ENCODE measurements around the gene CCR3.

The CCR3 gene

DNA sequence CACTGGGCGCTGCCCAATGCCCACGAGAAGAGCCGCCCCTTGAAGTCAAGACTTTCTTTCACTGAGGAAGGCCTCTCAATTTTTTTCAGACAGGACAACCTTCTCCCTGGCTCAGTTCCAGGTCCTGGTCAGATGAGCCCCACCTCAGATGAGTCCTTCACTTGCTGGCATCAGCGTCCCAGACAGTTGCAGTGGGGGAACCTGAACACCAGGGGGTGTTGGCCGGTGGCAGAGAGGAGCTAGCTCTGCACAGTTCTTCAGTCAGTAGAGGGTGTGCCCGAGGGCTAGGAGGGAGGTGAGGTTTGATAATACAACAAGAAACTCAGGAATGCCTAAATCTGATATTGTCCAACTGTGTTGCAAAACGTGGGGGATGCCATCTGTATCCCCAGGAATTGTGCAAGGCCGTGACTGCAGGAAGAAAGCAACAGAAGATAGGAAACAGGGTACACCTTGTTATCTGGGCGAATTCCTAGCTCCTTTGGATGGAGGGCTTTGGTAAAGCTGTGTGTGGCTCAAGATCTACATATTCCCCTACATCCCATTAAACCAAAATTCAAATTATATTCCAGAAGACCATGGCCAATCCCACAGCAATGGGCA, 34.3 kb downstream of the CCR3 start:
- peak; percentile 64 for TF ChIP-seq CTCF (IDR thresholded peaks at IDR 0.05; ENCODE audit: extremely low read depth, insufficient read depth, missing control alignments)
- in situ Hi-C loops (cut with MboI; ENCODE audit: low pct_unique_long_range_greater_than_20kb, low sequenced_read_pairs, unreplicated experiment): no loop called here
- peak; percentile 26 for DNase-seq (ENCODE audit: low spot score)

- TF ChIP-seq CTCF (IDR thresholded peaks at IDR 0.05; ENCODE audit: extremely low read depth, insufficient read depth, missing control alignments): no peak
- no peak for DNase-seq (ENCODE audit: low spot score)
- in situ Hi-C loops (cut with MboI; ENCODE audit: low pct_unique_long_range_greater_than_20kb, low sequenced_read_pairs, unreplicated experiment): no loop called here
These were observed 35.2 kb downstream of the CCR3 start for GRCh38 chr3:46277476-46277875.

DNA sequence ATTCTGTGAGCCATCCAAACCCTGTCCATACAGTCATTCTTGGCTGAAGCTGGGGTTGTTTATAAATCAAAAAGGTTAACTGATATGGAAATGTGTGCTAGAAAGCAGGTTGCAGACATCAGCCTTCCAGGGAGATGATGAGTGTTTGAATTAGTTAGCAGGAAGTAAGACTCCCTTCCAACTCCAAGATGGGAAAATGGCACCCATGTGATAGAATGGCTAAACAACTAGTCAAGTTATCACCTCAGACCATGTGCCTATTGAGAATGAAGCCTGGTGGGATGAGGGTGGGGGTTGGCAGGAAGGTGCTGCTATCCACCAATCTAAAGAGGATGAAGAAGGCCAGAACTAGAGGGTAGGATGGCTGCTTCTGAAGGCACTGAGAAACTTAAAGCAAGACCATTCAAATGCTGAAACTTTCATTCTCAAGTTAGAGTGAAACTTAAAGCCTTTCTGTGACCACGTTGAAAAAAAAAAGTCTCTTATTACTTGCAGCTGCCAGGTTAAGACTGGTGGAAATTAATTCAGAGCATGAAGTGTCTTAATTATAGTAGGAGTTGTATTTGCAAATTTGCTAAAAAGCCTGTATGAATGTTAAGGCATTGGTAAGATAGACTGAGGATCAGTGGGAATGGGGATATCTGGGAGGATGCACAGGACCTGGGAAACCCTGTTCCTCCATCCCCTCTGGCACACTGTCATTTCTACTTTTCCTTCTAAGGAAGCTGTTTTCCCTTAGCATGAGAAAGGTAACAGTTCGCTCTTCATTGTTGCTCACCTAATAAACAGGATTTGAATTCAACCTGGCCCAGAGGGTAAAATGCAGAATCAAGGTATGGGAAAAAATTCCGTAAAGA, 36.8 kb downstream of the CCR3 start:
- in situ Hi-C loops (cut with MboI; ENCODE audit: low pct_unique_long_range_greater_than_20kb, low sequenced_read_pairs, unreplicated experiment): no loop called here
- DNase-seq (ENCODE audit: low spot score): peak; percentile 17
- no peak for TF ChIP-seq CTCF (IDR thresholded peaks at IDR 0.05; ENCODE audit: extremely low read depth, insufficient read depth, missing control alignments)

GRCh38 chr3:46280105-46280797, 38.0 kb downstream of the CCR3 start:
- in situ Hi-C loops (cut with MboI; ENCODE audit: low pct_unique_long_range_greater_than_20kb, low sequenced_read_pairs, unreplicated experiment): no loop called here
- TF ChIP-seq CTCF (IDR thresholded peaks at IDR 0.05; ENCODE audit: extremely low read depth, insufficient read depth, missing control alignments): no peak
- peak; percentile 21 for DNase-seq (ENCODE audit: low spot score)

DNA sequence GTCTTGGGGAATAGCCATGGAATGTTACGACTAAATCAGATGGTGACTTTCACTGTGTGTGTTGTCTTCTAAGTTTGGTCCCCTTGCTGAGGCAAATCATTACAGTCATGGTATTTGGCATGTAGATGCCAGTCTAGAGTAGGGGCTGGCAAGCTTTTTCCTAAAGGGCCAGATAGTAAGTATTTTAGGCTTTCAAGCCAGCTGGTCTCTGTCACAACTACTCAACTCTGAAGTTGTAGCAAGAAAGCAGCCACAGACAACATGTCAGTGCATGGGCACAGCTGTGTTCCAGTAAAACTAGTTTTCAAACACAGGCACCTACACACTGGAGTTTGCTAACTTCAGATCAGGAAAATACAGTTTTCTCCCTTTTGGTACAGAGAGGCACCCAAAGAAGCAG, 39.3 kb downstream of the CCR3 start:
- in situ Hi-C loops (cut with MboI; ENCODE audit: low pct_unique_long_range_greater_than_20kb, low sequenced_read_pairs, unreplicated experiment): no loop called here
- no peak for TF ChIP-seq CTCF (IDR thresholded peaks at IDR 0.05; ENCODE audit: extremely low read depth, insufficient read depth, missing control alignments)
- no peak for DNase-seq (ENCODE audit: low spot score)

DNA sequence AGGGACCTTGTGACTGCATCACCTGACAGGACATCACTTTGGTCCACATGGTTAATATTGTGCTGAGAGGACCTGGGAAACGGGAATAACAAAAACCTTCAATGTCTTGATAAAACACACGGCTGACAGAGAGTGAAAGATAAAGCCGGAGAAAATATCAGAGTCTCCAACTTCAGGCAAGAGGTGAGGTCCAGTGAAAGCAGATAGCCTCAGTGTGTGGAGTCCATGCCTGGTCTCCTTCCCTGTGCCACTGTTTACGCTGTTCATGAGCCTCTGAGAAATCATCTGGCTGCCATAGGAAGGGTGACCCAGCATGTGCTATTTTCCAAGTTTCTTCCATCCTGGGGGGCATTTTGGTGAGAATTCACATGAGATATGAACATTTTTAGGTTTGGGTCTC, 39.8 kb downstream of the CCR3 start:
- no peak for TF ChIP-seq CTCF (IDR thresholded peaks at IDR 0.05; ENCODE audit: extremely low read depth, insufficient read depth, missing control alignments)
- in situ Hi-C loops (cut with MboI; ENCODE audit: low pct_unique_long_range_greater_than_20kb, low sequenced_read_pairs, unreplicated experiment): no loop called here
- DNase-seq (ENCODE audit: low spot score): no peak

All from GM13977 (cell line).